Measurements from ENCODE around the gene TRPM2. TPM values are rescaled to one million over a fixed set of nuclear protein-coding genes. Genes with fewer than 3 reads are reported as not detected.

The TRPM2 gene
- total and polyA plus RNA-seq, 7 experiments from 2014 or later, result 1.2 to 29.6 (median 2.0) TPM

GRCh38 chr21:44462086-44462833 is 108.8 kb downstream of the TRPM2 start:
- H3K27ac Mint-ChIP-seq, result no peak overlapping the region
- POLR2A ChIA-PET, result interaction anchor here (0.6 kb wide), 1 partner anchor 10 kb away, joined by 3 read pairs; no protein-coding TSS in a partner anchor

GRCh38 chr21:44462834-44463200 is 109.4 kb downstream of the TRPM2 start:
- ATAC-seq (no peak), DNase-seq (no peak)
- Mint-ChIP-seq H3K4me1 (peaks cover 0 to 5% (median 0%) of the 10 kb centered on the region in 7 donors), H3K36me3 (peaks cover 0 to 4% (median 0%) of the 10 kb centered on the region in 5 donors), H3K27me3 (no peaks in the 10 kb centered on the region), H3K4me3 (no peak overlapping the region), H3K9me3 (peaks cover 0 to 2% (median 0%) of the 10 kb centered on the region in 11 donors), H3K27ac (no peak overlapping the region)
- Histone ChIP-seq H3K4me3 (ENCODE audit: low read length) (no peak overlapping the region), H3K4me1 (ENCODE audit: control insufficient read depth in 2 of 2, insufficient read depth in 2 of 2, low read length in 2 of 2) (no peaks in the 10 kb centered on the region), H3K9me3 (ENCODE audit: control insufficient read depth in 2 of 3, low read length in 3 of 3) (no peaks in the 10 kb centered on the region), H3K27ac (ENCODE audit: low read depth, low read length) (no peak overlapping the region), H3K27me3 (ENCODE audit: control insufficient read depth in 2 of 2, insufficient read depth in 2 of 2, low read length in 2 of 2) (no peaks in the 10 kb centered on the region), H3K36me3 (ENCODE audit: control insufficient read depth in 2 of 3, insufficient read depth in 3 of 3, low read length in 3 of 3) (no peaks in the 10 kb centered on the region)
- ChIA-PET POLR2A (interaction anchor here (0.6 kb wide), 1 partner anchor 11 kb away, joined by 3 read pairs; no protein-coding TSS in a partner anchor), CTCF (no interaction called here)
- intact Hi-C loops (cut with micrococcal nuclease), result no loop called here

More at GRCh38 chr21:44462086-44462833, 108.8 kb downstream of the TRPM2 start:
- H3K27me3 Mint-ChIP-seq, result no peaks in the 10 kb centered on the region
- H3K4me1 ChIP-seq (ENCODE audit: control insufficient read depth in 2 of 2, insufficient read depth in 2 of 2, low read length in 2 of 2), result no peaks in the 10 kb centered on the region
- peaks cover 0 to 5% (median 0%) of the 10 kb centered on the region in 7 donors for H3K4me1 Mint-ChIP-seq
- no peaks in the 10 kb centered on the region for H3K27me3 ChIP-seq (ENCODE audit: control insufficient read depth in 2 of 2, insufficient read depth in 2 of 2, low read length in 2 of 2)
- DNase-seq, result no peak
- CTCF ChIA-PET, result no interaction called here
- no peak overlapping the region for H3K27ac ChIP-seq (ENCODE audit: low read depth, low read length)
- intact Hi-C loops (cut with micrococcal nuclease), result no loop called here
- no peaks in the 10 kb centered on the region for H3K9me3 ChIP-seq (ENCODE audit: control insufficient read depth in 2 of 3, low read length in 3 of 3)
- no peaks in the 10 kb centered on the region for H3K36me3 ChIP-seq (ENCODE audit: control insufficient read depth in 2 of 3, insufficient read depth in 3 of 3, low read length in 3 of 3)
- H3K36me3 Mint-ChIP-seq, result peaks cover 0 to 4% (median 0%) of the 10 kb centered on the region in 5 donors
- H3K4me3 Mint-ChIP-seq, result no peak overlapping the region
- ATAC-seq, result no peak
- peaks cover 0 to 2% (median 0%) of the 10 kb centered on the region in 11 donors for H3K9me3 Mint-ChIP-seq
- H3K4me3 ChIP-seq (ENCODE audit: low read length), result no peak overlapping the region

GRCh38 chr21:44463724-44464123 is 110.3 kb downstream of the TRPM2 start:
- ChIA-PET POLR2A (no interaction called here), CTCF (no interaction called here)
- peaks cover 0 to 4% (median 0%) of the 10 kb centered on the region in 7 donors for H3K4me1 Mint-ChIP-seq
- intact Hi-C loops (cut with micrococcal nuclease), result no loop called here
- Histone ChIP-seq H3K27ac (ENCODE audit: low read depth, low read length) (no peak overlapping the region), H3K27me3 (ENCODE audit: control insufficient read depth in 2 of 2, insufficient read depth in 2 of 2, low read length in 2 of 2) (no peaks in the 10 kb centered on the region), H3K9me3 (ENCODE audit: control insufficient read depth in 2 of 3, low read length in 3 of 3) (no peaks in the 10 kb centered on the region), H3K36me3 (ENCODE audit: control insufficient read depth in 2 of 3, insufficient read depth in 3 of 3, low read length in 3 of 3) (no peaks in the 10 kb centered on the region), H3K4me3 (ENCODE audit: low read length) (no peak overlapping the region), H3K4me1 (ENCODE audit: control insufficient read depth in 2 of 2, insufficient read depth in 2 of 2, low read length in 2 of 2) (no peaks in the 10 kb centered on the region)
- H3K4me3 Mint-ChIP-seq, result no peak overlapping the region
- no peaks in the 10 kb centered on the region for H3K27me3 Mint-ChIP-seq
- H3K36me3 Mint-ChIP-seq, result peaks cover 0 to 4% (median 0%) of the 10 kb centered on the region in 5 donors
- no peak for ATAC-seq
- DNase-seq, result no peak
- no peak overlapping the region for H3K27ac Mint-ChIP-seq
- peaks cover 0 to 2% (median 0%) of the 10 kb centered on the region in 11 donors for H3K9me3 Mint-ChIP-seq

- peaks cover 0 to 4% (median 0%) of the 10 kb centered on the region in 5 donors for H3K36me3 Mint-ChIP-seq
- POLR2A ChIA-PET, result no interaction called here
- H3K4me3 Mint-ChIP-seq, result no peak overlapping the region
- peaks cover 0 to 4% (median 0%) of the 10 kb centered on the region in 7 donors for H3K4me1 Mint-ChIP-seq
- ATAC-seq (no peak), DNase-seq (no peak)
- peaks cover 0 to 2% (median 0%) of the 10 kb centered on the region in 11 donors for H3K9me3 Mint-ChIP-seq
- H3K27me3 Mint-ChIP-seq, result no peaks in the 10 kb centered on the region
- Histone ChIP-seq H3K4me1 (ENCODE audit: control insufficient read depth in 2 of 2, insufficient read depth in 2 of 2, low read length in 2 of 2) (no peaks in the 10 kb centered on the region), H3K4me3 (ENCODE audit: low read length) (no peak overlapping the region), H3K27me3 (ENCODE audit: control insufficient read depth in 2 of 2, insufficient read depth in 2 of 2, low read length in 2 of 2) (no peaks in the 10 kb centered on the region), H3K36me3 (ENCODE audit: control insufficient read depth in 2 of 3, insufficient read depth in 3 of 3, low read length in 3 of 3) (no peaks in the 10 kb centered on the region), H3K27ac (ENCODE audit: low read depth, low read length) (no peak overlapping the region), H3K9me3 (ENCODE audit: control insufficient read depth in 2 of 3, low read length in 3 of 3) (no peaks in the 10 kb centered on the region)
- H3K27ac Mint-ChIP-seq, result no peak overlapping the region
- CTCF ChIA-PET, result no interaction called here
- intact Hi-C loops (cut with micrococcal nuclease), result no loop called here
Observed at GRCh38 chr21:44464351-44464750, 110.9 kb downstream of the TRPM2 start.

- ChIA-PET POLR2A (no interaction called here), CTCF (no interaction called here)
- H3K4me3 Mint-ChIP-seq, result no peak overlapping the region
- no peak overlapping the region for H3K27ac ChIP-seq (ENCODE audit: low read depth, low read length)
- intact Hi-C loops (cut with micrococcal nuclease), result no loop called here
- H3K27me3 ChIP-seq (ENCODE audit: control insufficient read depth in 2 of 2, insufficient read depth in 2 of 2, low read length in 2 of 2), result no peaks in the 10 kb centered on the region
- peaks cover 0 to 4% (median 0%) of the 10 kb centered on the region in 5 donors for H3K36me3 Mint-ChIP-seq
- H3K4me1 Mint-ChIP-seq, result no peaks in the 10 kb centered on the region
- H3K4me3 ChIP-seq (ENCODE audit: low read length), result no peak overlapping the region
- H3K4me1 ChIP-seq (ENCODE audit: control insufficient read depth in 2 of 2, insufficient read depth in 2 of 2, low read length in 2 of 2), result no peaks in the 10 kb centered on the region
- H3K36me3 ChIP-seq (ENCODE audit: control insufficient read depth in 2 of 3, insufficient read depth in 3 of 3, low read length in 3 of 3), result no peaks in the 10 kb centered on the region
- H3K9me3 Mint-ChIP-seq, result peaks cover 0 to 2% (median 0%) of the 10 kb centered on the region in 11 donors
- DNase-seq (no peak), ATAC-seq (no peak)
- H3K9me3 ChIP-seq (ENCODE audit: control insufficient read depth in 2 of 3, low read length in 3 of 3), result no peaks in the 10 kb centered on the region
- H3K27ac Mint-ChIP-seq, result no peak overlapping the region
- peaks cover 0 to 5% (median 0%) of the 10 kb centered on the region in 5 donors for H3K27me3 Mint-ChIP-seq
Observed at GRCh38 chr21:44466351-44466954, 113.0 kb downstream of the TRPM2 start.

- no peak for ATAC-seq
- CTCF ChIA-PET, result no interaction called here
Observed at GRCh38 chr21:44466996-44467858, 113.8 kb downstream of the TRPM2 start.

More at GRCh38 chr21:44466996-44467858, 113.8 kb downstream of the TRPM2 start:
- Histone ChIP-seq H3K4me1 (ENCODE audit: control insufficient read depth in 2 of 2, insufficient read depth in 2 of 2, low read length in 2 of 2) (no peaks in the 10 kb centered on the region), H3K4me3 (ENCODE audit: low read length) (no peak overlapping the region), H3K36me3 (ENCODE audit: control insufficient read depth in 2 of 3, insufficient read depth in 3 of 3, low read length in 3 of 3) (no peaks in the 10 kb centered on the region), H3K27ac (ENCODE audit: low read depth, low read length) (no peak overlapping the region), H3K9me3 (ENCODE audit: control insufficient read depth in 2 of 3, low read length in 3 of 3) (no peaks in the 10 kb centered on the region), H3K27me3 (ENCODE audit: control insufficient read depth in 2 of 2, insufficient read depth in 2 of 2, low read length in 2 of 2) (no peaks in the 10 kb centered on the region)
- Mint-ChIP-seq H3K27me3 (peaks cover 0 to 5% (median 0%) of the 10 kb centered on the region in 5 donors), H3K36me3 (peaks cover 0 to 4% (median 0%) of the 10 kb centered on the region in 5 donors), H3K27ac (no peak overlapping the region), H3K4me3 (no peak overlapping the region), H3K4me1 (no peaks in the 10 kb centered on the region), H3K9me3 (peaks cover 0 to 2% (median 0%) of the 10 kb centered on the region in 11 donors)
- intact Hi-C loops (cut with micrococcal nuclease), result no loop called here
- POLR2A ChIA-PET, result no interaction called here
- no peak for DNase-seq
